Measurements from ENCODE around the gene USP54.
A peak's percentile ranks its signal among the peaks of the same experiment; 100 is the strongest.
"Not testable (repeated sequence)": the region's sequence is repeated elsewhere in the genome, so short reads cannot be mapped to it uniquely, and the experiment has no call there.

The USP54 gene

GRCh38 chr10:73590881-73591799 lies at the start of gene USP54:
USP54 (minus strand) TSS chr10:73591342; CDS start chr10:73575658, 15,684 bp downstream.
- Mint-ChIP-seq H3K27ac (peak within 1 kb of the TSS; percentile 59), H3K27me3 (no peaks in the 10 kb centered on the region), H3K36me3 (no peaks in the 10 kb centered on the region), H3K9me3 (no peaks in the 10 kb centered on the region), H3K4me1 (peaks cover 21% of the 10 kb centered on the region), H3K4me3 (peak within 1 kb of the TSS; percentile 51)
- CTCF ChIA-PET, result interaction anchor here (1.8 kb wide), 1 partner anchor 53 kb away, joined by 8 read pairs; no protein-coding TSS in a partner anchor
- DNase-seq, result no peak

- H3K4me1 Mint-ChIP-seq, result peaks cover 9% of the 10 kb centered on the region
- no peak overlapping the region for H3K27ac Mint-ChIP-seq
- CTCF ChIA-PET, result interaction anchor here (10.1 kb wide), 1 partner anchor 109 kb away, joined by 134 read pairs; no protein-coding TSS in a partner anchor
- H3K4me3 Mint-ChIP-seq, result no peak overlapping the region
- DNase-seq, result no peak
- H3K9me3 Mint-ChIP-seq, result no peaks in the 10 kb centered on the region
- H3K36me3 Mint-ChIP-seq, result no peaks in the 10 kb centered on the region
- peaks cover 47% of the 10 kb centered on the region for H3K27me3 Mint-ChIP-seq
These were observed 48.1 kb upstream of the USP54 start for GRCh38 chr10:73639286-73639685.

- H3K27ac Mint-ChIP-seq, result no peak overlapping the region
- CTCF ChIA-PET, result no interaction called here
These were observed 44.6 kb upstream of the USP54 start for GRCh38 chr10:73635781-73636180.

GRCh38 chr10:73634421-73634820 lies 43.3 kb upstream of the USP54 start:
- H3K4me3 Mint-ChIP-seq, result no peak overlapping the region
- no peaks in the 10 kb centered on the region for H3K4me1 Mint-ChIP-seq
- H3K36me3 Mint-ChIP-seq, result no peaks in the 10 kb centered on the region
- H3K27ac Mint-ChIP-seq, result peak overlapping the region; percentile 22
- H3K27me3 Mint-ChIP-seq, result peaks cover 22% of the 10 kb centered on the region
- no peak for DNase-seq
- CTCF ChIA-PET, result interaction anchor here (1.0 kb wide), 1 partner anchor 9 kb away, joined by 4 read pairs; no protein-coding TSS in a partner anchor
- no peaks in the 10 kb centered on the region for H3K9me3 Mint-ChIP-seq

More at GRCh38 chr10:73635781-73636180, 44.6 kb upstream of the USP54 start:
- no peaks in the 10 kb centered on the region for H3K36me3 Mint-ChIP-seq
- peaks cover 33% of the 10 kb centered on the region for H3K27me3 Mint-ChIP-seq
- DNase-seq, result no peak
- no peaks in the 10 kb centered on the region for H3K9me3 Mint-ChIP-seq
- H3K4me1 Mint-ChIP-seq, result no peaks in the 10 kb centered on the region
- H3K4me3 Mint-ChIP-seq, result no peak overlapping the region

- CTCF ChIA-PET, result interaction anchor here (0.5 to 4.2 kb wide), 3 partner anchors 15 to 100 kb away, joined by 4 to 20 read pairs (median 5); no protein-coding TSS in a partner anchor
- Mint-ChIP-seq H3K4me3 (no peak overlapping the region), H3K27me3 (peaks cover 11% of the 10 kb centered on the region), H3K36me3 (peaks cover 3% of the 10 kb centered on the region), H3K9me3 (no peaks in the 10 kb centered on the region), H3K27ac (no peak overlapping the region), H3K4me1 (peaks cover 18% of the 10 kb centered on the region)
- DNase-seq, result no peak
These were observed 38.0 kb upstream of the USP54 start for GRCh38 chr10:73629165-73629564.

- CTCF ChIA-PET, result interaction anchor here (1.0 to 1.5 kb wide), 2 partner anchors 16 to 99 kb away, joined by 3 to 5 read pairs; no protein-coding TSS in a partner anchor
- Mint-ChIP-seq H3K27me3 (peaks cover 10% of the 10 kb centered on the region), H3K27ac (no peak overlapping the region), H3K4me1 (peaks cover 18% of the 10 kb centered on the region), H3K9me3 (no peaks in the 10 kb centered on the region), H3K4me3 (no peak overlapping the region), H3K36me3 (peaks cover 3% of the 10 kb centered on the region)
- DNase-seq, result no peak
These were observed 37.3 kb upstream of the USP54 start for GRCh38 chr10:73628405-73628804.

GRCh38 chr10:73627300-73627699 lies 36.2 kb upstream of the USP54 start:
- H3K4me1 Mint-ChIP-seq, result peaks cover 18% of the 10 kb centered on the region
- H3K4me3 Mint-ChIP-seq, result peak overlapping the region; percentile 87
- DNase-seq, result no peak
- H3K27ac Mint-ChIP-seq, result no peak overlapping the region
- H3K36me3 Mint-ChIP-seq, result peaks cover 3% of the 10 kb centered on the region
- peaks cover 5% of the 10 kb centered on the region for H3K27me3 Mint-ChIP-seq
- no peaks in the 10 kb centered on the region for H3K9me3 Mint-ChIP-seq
- CTCF ChIA-PET, result interaction anchor here (0.9 to 1.0 kb wide), 2 partner anchors 16 to 363 kb away, joined by 8 read pairs; no protein-coding TSS in a partner anchor

- H3K9me3 Mint-ChIP-seq, result no peaks in the 10 kb centered on the region
- peak overlapping the region; percentile 90 for H3K27ac Mint-ChIP-seq
- peak overlapping the region; percentile 87 for H3K4me3 Mint-ChIP-seq
- H3K27me3 Mint-ChIP-seq, result peaks cover 5% of the 10 kb centered on the region
- CTCF ChIA-PET, result interaction anchor here (1.0 kb wide), 2 partner anchors 96 to 362 kb away, joined by 5 to 8 read pairs; no protein-coding TSS in a partner anchor
- peaks cover 3% of the 10 kb centered on the region for H3K36me3 Mint-ChIP-seq
- peaks cover 18% of the 10 kb centered on the region for H3K4me1 Mint-ChIP-seq
- peak; percentile 97 for DNase-seq
These were observed 35.0 kb upstream of the USP54 start for GRCh38 chr10:73625884-73626752.

- no peaks in the 10 kb centered on the region for H3K9me3 Mint-ChIP-seq
- peaks cover 3% of the 10 kb centered on the region for H3K36me3 Mint-ChIP-seq
- H3K4me3 Mint-ChIP-seq, result peak overlapping the region; percentile 87
- DNase-seq, result no peak
- H3K27ac Mint-ChIP-seq, result peak overlapping the region; percentile 42
- CTCF ChIA-PET, result interaction anchor here (1.0 kb wide), 2 partner anchors 18 to 96 kb away, joined by 5 read pairs; no protein-coding TSS in a partner anchor
- H3K27me3 Mint-ChIP-seq, result peaks cover 5% of the 10 kb centered on the region
- H3K4me1 Mint-ChIP-seq, result peaks cover 18% of the 10 kb centered on the region
These were observed 34.1 kb upstream of the USP54 start for GRCh38 chr10:73625004-73625883.

GRCh38 chr10:73623056-73623455 lies 31.9 kb upstream of the USP54 start:
- Mint-ChIP-seq H3K27ac (no peak overlapping the region), H3K4me3 (no peak overlapping the region), H3K27me3 (peaks cover 5% of the 10 kb centered on the region), H3K9me3 (no peaks in the 10 kb centered on the region), H3K4me1 (peaks cover 18% of the 10 kb centered on the region), H3K36me3 (peaks cover 3% of the 10 kb centered on the region)
- CTCF ChIA-PET, result interaction anchor here (0.7 kb wide), 1 partner anchor 20 kb away, joined by 3 read pairs; no protein-coding TSS in a partner anchor
- no peak for DNase-seq

GRCh38 chr10:73620974-73621373 lies 29.8 kb upstream of the USP54 start:
- CTCF ChIA-PET, result not testable (repeated sequence)

GRCh38 chr10:73617143-73617542 lies 26.0 kb upstream of the USP54 start:
- H3K4me1 Mint-ChIP-seq, H3K4me3 Mint-ChIP-seq, H3K9me3 Mint-ChIP-seq, H3K36me3 Mint-ChIP-seq, DNase-seq, H3K27ac Mint-ChIP-seq, H3K27me3 Mint-ChIP-seq: not testable (repeated sequence)
- CTCF ChIA-PET, result interaction anchor here (0.9 kb wide), 1 partner anchor 27 kb away, joined by 3 read pairs; no protein-coding TSS in a partner anchor

More at GRCh38 chr10:73620974-73621373, 29.8 kb upstream of the USP54 start:
- H3K4me1 Mint-ChIP-seq, result peaks cover 11% of the 10 kb centered on the region
- not testable (repeated sequence) for DNase-seq, H3K27ac Mint-ChIP-seq, H3K4me3 Mint-ChIP-seq, H3K36me3 Mint-ChIP-seq, H3K27me3 Mint-ChIP-seq, H3K9me3 Mint-ChIP-seq

- Mint-ChIP-seq H3K9me3 (no peaks in the 10 kb centered on the region), H3K27ac (no peak overlapping the region), H3K27me3 (no peaks in the 10 kb centered on the region), H3K4me3 (no peak overlapping the region), H3K36me3 (no peaks in the 10 kb centered on the region), H3K4me1 (no peaks in the 10 kb centered on the region)
- CTCF ChIA-PET, result no interaction called here
- DNase-seq, result no peak
These were observed 23.6 kb upstream of the USP54 start for GRCh38 chr10:73614720-73615119.
